ENCODE data around the gene ARHGEF19. TPM values are rescaled to one million over a fixed set of nuclear protein-coding genes. Genes with fewer than 3 reads are reported as not detected.

Gene ARHGEF19
- total and polyA plus RNA-seq, 2 experiments from 2014 or later, result 8.6 to 14.2 TPM

- Histone ChIP-seq H3K9ac (no peak overlapping the region), H3K36me3 (ENCODE audit: low read depth) (no peaks in the 10 kb centered on the region), H3K4me1 (ENCODE audit: insufficient read depth) (peaks cover 58% of the 10 kb centered on the region), H3K27ac (no peak overlapping the region), H4K20me1 (ENCODE audit: insufficient read depth) (no peaks in the 10 kb centered on the region), H3K4me3 (no peak overlapping the region), H3K9me2 (ENCODE audit: insufficient read depth) (no peaks in the 10 kb centered on the region), H3K9me3 (ENCODE audit: low read depth) (no peaks in the 10 kb centered on the region), H3F3A (ENCODE audit: insufficient read depth) (peaks cover 19% of the 10 kb centered on the region), H3K27me3 (replicated peaks; ENCODE audit: insufficient read depth) (no peaks in the 10 kb centered on the region), H3K79me2 (ENCODE audit: insufficient read depth) (no peaks in the 10 kb centered on the region), H2AFZ (no peak overlapping the region), H3K4me2 (ENCODE audit: unreplicated experiment) (no peak overlapping the region)
- no peak for DNase-seq
- WGBS, 2 experiments (ENCODE audit: low coverage in 1 of 2, low lambda C conversion rate in 2 of 2, missing lambda C conversion rate in 2 of 2), result 88 to 89% methylated on average over 3 to 4 of the region's 4 CpGs
- in situ Hi-C loops (cut with MboI), result no loop called here
- TF ChIP-seq EZH2phosphoT487 (IDR thresholded peaks at IDR 0.05; ENCODE audit: insufficient read depth, low read depth) (no peak), EZH2 (IDR thresholded peaks at IDR 0.05; ENCODE audit: insufficient read depth, poor library complexity, severe bottlenecking) (no peak)
These were observed 35.1 kb downstream of the ARHGEF19 start for GRCh38 chr1:16177306-16177705.

GRCh38 chr1:16176653-16177052 is 35.8 kb downstream of the ARHGEF19 start:
- peak overlapping the region; percentile 62 for H3K9ac ChIP-seq

GRCh38 chr1:16175610-16176553 is 36.6 kb downstream of the ARHGEF19 start:
- H3K4me1 ChIP-seq (ENCODE audit: insufficient read depth), result peaks cover 45% of the 10 kb centered on the region
- TF ChIP-seq EZH2phosphoT487 (IDR thresholded peaks at IDR 0.05; ENCODE audit: insufficient read depth, low read depth), result 0 out of 2 replicates have a peak, but pooled peaks have one; percentile 33
- no peak for TF ChIP-seq EZH2 (IDR thresholded peaks at IDR 0.05; ENCODE audit: insufficient read depth, poor library complexity, severe bottlenecking)
- H3K9ac ChIP-seq, result peak overlapping the region; percentile 62
- in situ Hi-C loops (cut with MboI), result no loop called here
- H3K9me2 ChIP-seq (ENCODE audit: insufficient read depth), result no peaks in the 10 kb centered on the region
- DNase-seq, result peak; percentile 98
- peak overlapping the region; percentile 15; the same call in 1 of the 2 replicates for H3K4me3 ChIP-seq
- no peaks in the 10 kb centered on the region for H4K20me1 ChIP-seq (ENCODE audit: insufficient read depth)
- H3K27ac ChIP-seq, result peak overlapping the region; percentile 78
- no peaks in the 10 kb centered on the region; the same call in 1 of the 2 replicates for H3K27me3 ChIP-seq (replicated peaks; ENCODE audit: insufficient read depth)
- WGBS, 2 experiments (ENCODE audit: low coverage in 1 of 2, low lambda C conversion rate in 2 of 2, missing lambda C conversion rate in 2 of 2), result 13 to 14% methylated on average over 24 of the region's 24 CpGs
- H3K79me2 ChIP-seq (ENCODE audit: insufficient read depth), result no peaks in the 10 kb centered on the region
- peak overlapping the region; percentile 27 for H2AFZ ChIP-seq
- H3K36me3 ChIP-seq (ENCODE audit: low read depth), result no peaks in the 10 kb centered on the region
- peaks cover 13% of the 10 kb centered on the region for H3F3A ChIP-seq (ENCODE audit: insufficient read depth)
- no peaks in the 10 kb centered on the region for H3K9me3 ChIP-seq (ENCODE audit: low read depth)
- peak overlapping the region; percentile 64 for H3K4me2 ChIP-seq (ENCODE audit: unreplicated experiment)

More at GRCh38 chr1:16176653-16177052, 35.8 kb downstream of the ARHGEF19 start:
- Histone ChIP-seq H2AFZ (peak overlapping the region; percentile 27), H3K27ac (peak overlapping the region; percentile 78), H3K4me2 (ENCODE audit: unreplicated experiment) (peak overlapping the region; percentile 64), H3K79me2 (ENCODE audit: insufficient read depth) (no peaks in the 10 kb centered on the region), H3K36me3 (ENCODE audit: low read depth) (no peaks in the 10 kb centered on the region), H4K20me1 (ENCODE audit: insufficient read depth) (no peaks in the 10 kb centered on the region), H3K9me3 (ENCODE audit: low read depth) (no peaks in the 10 kb centered on the region), H3K4me1 (ENCODE audit: insufficient read depth) (peaks cover 53% of the 10 kb centered on the region), H3K4me3 (no peak overlapping the region), H3F3A (ENCODE audit: insufficient read depth) (peaks cover 16% of the 10 kb centered on the region), H3K27me3 (replicated peaks; ENCODE audit: insufficient read depth) (no peaks in the 10 kb centered on the region), H3K9me2 (ENCODE audit: insufficient read depth) (no peaks in the 10 kb centered on the region)
- in situ Hi-C loops (cut with MboI), result no loop called here
- TF ChIP-seq EZH2 (IDR thresholded peaks at IDR 0.05; ENCODE audit: insufficient read depth, poor library complexity, severe bottlenecking) (no peak), EZH2phosphoT487 (IDR thresholded peaks at IDR 0.05; ENCODE audit: insufficient read depth, low read depth) (no peak)
- 82 to 85% methylated on average over 7 of the region's 7 CpGs for WGBS, 2 experiments (ENCODE audit: low coverage in 1 of 2, low lambda C conversion rate in 2 of 2, missing lambda C conversion rate in 2 of 2)
- DNase-seq, result no peak

GRCh38 chr1:16174886-16175598 is 37.4 kb downstream of the ARHGEF19 start:
- Histone ChIP-seq H3K9me3 (ENCODE audit: low read depth) (no peaks in the 10 kb centered on the region), H3K27me3 (replicated peaks; ENCODE audit: insufficient read depth) (no peaks in the 10 kb centered on the region; the same call in 1 of the 2 replicates), H3K4me1 (ENCODE audit: insufficient read depth) (peaks cover 40% of the 10 kb centered on the region), H3K27ac (no peak overlapping the region), H3K9ac (peak overlapping the region; percentile 62), H3K79me2 (ENCODE audit: insufficient read depth) (no peaks in the 10 kb centered on the region), H3K36me3 (ENCODE audit: low read depth) (no peaks in the 10 kb centered on the region), H3K9me2 (ENCODE audit: insufficient read depth) (no peaks in the 10 kb centered on the region), H3K4me2 (ENCODE audit: unreplicated experiment) (no peak overlapping the region), H3F3A (ENCODE audit: insufficient read depth) (peaks cover 10% of the 10 kb centered on the region), H2AFZ (no peak overlapping the region), H4K20me1 (ENCODE audit: insufficient read depth) (no peaks in the 10 kb centered on the region), H3K4me3 (no peak overlapping the region)
- WGBS, 2 experiments (ENCODE audit: low coverage in 1 of 2, low lambda C conversion rate in 2 of 2, missing lambda C conversion rate in 2 of 2), result 78 to 86% methylated on average over 19 to 22 of the region's 22 CpGs
- in situ Hi-C loops (cut with MboI), result no loop called here
- no peak for DNase-seq
- TF ChIP-seq EZH2 (IDR thresholded peaks at IDR 0.05; ENCODE audit: insufficient read depth, poor library complexity, severe bottlenecking), result no peak
- no peak for TF ChIP-seq EZH2phosphoT487 (IDR thresholded peaks at IDR 0.05; ENCODE audit: insufficient read depth, low read depth)

Measured in GM23248 (cell line).